Activated T-helper 1 cell treated with Interleukin-2 at 50 U/mL for 16 hours (primary cell): ENCODE results near the gene RFT1.

ENCODE experiments used
- DNase-seq: peaks from one replicate; pipeline ENCODE4 v3.0.0-alpha.2; 2020; ENCODE audit warnings: low read depth

Gene RFT1, protein sequence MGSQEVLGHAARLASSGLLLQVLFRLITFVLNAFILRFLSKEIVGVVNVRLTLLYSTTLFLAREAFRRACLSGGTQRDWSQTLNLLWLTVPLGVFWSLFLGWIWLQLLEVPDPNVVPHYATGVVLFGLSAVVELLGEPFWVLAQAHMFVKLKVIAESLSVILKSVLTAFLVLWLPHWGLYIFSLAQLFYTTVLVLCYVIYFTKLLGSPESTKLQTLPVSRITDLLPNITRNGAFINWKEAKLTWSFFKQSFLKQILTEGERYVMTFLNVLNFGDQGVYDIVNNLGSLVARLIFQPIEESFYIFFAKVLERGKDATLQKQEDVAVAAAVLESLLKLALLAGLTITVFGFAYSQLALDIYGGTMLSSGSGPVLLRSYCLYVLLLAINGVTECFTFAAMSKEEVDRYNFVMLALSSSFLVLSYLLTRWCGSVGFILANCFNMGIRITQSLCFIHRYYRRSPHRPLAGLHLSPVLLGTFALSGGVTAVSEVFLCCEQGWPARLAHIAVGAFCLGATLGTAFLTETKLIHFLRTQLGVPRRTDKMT

DNA sequence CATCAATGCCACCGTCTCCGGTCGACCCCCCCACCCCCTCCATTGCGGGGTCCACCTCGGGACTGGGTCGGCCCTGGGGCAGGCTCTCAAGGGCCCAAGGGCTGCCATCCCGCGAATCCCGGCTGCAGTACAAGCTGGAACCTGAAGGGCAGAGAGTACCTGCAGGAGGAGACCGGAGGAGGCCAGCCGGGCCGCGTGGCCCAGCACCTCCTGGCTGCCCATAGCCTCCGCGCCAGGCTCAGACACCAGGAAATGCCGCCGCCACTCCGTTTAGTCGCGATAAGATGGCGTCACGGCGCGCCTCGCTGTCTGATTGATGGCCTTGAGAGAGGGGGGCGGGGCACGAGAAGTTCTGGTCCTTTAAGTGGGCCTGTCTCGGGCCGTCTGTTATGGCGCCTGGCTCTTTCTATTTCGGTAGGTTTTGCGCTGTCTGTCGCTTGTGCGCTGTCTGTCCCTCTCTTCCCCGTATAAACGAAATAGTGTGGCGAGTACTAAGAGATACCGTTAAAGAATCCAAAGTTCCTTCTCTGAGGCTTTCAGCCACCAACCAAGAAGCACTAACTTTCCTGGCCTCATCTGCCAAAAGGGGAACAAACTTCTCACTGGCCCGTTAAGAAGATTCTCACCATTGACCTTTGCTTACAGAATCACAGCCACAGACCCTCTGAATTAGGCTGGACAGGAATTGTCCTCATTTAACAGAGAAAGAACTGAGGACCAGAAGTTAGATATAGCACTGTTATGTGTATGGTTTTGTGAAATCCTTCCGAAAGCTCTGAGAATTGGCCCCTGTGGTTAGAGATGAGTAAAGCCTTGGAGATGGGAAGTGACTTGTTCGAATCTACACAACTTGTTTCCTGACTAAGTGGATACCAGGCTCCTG, at the start of gene RFT1:
Gene RFT1, minus strand, starts transcription at position 257 of the 883 bp plus-strand sequence. Its CDS starts 35 bp downstream, at position 222.
- peak; percentile 95 for DNase-seq

- DNase-seq, result no peak
These were observed 49.3 kb upstream of the RFT1 start for GRCh38 chr3:53179580-53179979.

DNA sequence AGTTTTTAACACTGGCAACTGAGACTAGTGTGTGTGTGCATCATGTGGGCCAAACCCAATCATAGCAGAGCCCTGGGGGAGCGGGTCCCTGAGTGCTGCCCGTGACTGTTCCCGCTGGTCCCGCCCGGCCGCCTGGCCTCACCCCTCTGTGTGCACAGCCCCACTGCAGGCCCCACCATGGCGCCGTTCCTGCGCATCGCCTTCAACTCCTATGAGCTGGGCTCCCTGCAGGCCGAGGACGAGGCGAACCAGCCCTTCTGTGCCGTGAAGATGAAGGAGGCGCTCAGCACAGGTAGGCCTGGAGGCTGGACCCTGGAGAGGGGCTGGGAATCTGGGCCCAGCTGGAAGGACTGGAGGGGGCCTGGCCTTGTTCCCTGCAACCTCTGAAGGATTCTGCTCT, 48.0 kb upstream of the RFT1 start:
- no peak for DNase-seq

- no peak for DNase-seq
These were observed 45.6 kb upstream of the RFT1 start for GRCh38 chr3:53175613-53176540.

- DNase-seq, result no peak
These were observed 44.4 kb upstream of the RFT1 start for GRCh38 chr3:53174346-53175250.

DNA sequence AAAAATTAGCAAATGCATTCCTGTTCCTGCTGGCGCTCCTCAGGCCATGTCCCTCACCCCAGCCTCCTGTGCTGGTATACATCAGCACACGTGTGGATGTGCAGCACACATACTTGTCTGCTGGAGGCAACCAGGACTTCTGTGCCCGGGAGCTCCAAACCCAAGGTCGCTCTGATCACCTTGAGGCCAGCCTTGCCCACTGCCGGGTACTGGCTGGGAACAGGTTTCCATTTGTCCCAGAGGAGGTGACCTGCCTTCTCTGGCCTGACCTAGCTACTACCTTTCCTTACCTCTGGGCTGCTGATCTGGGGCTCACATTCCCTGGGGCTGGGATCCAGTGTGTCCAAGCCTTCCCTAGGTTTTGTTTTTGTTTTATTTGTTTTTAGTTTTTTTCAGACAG, 42.9 kb upstream of the RFT1 start:
- DNase-seq, result no peak

- no peak for DNase-seq
These were observed 41.7 kb upstream of the RFT1 start for GRCh38 chr3:53171827-53172505.

DNA sequence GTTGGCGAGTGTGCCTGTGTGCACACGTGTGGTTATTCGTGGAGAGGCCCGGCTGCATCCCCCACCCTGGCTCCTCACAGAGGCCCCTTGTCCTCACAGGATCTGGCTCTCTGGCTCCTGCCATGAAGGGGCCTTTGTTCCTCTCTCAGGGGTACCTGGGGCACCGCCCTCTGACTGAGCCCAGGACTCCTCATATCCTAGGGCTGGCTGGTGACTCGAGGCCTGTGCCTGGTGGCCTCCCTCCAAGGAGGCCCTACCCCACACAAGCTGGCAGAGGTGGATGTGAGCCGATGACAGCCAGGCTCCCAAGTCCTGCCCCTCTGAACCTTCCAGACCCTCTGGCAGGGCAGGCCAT, 40.8 kb upstream of the RFT1 start:
- no peak for DNase-seq

- no peak for DNase-seq
These were observed 40.3 kb upstream of the RFT1 start for GRCh38 chr3:53170325-53171063.

- DNase-seq, result no peak
These were observed 39.6 kb upstream of the RFT1 start for GRCh38 chr3:53169832-53170324.

- DNase-seq, result no peak
These were observed 39.0 kb upstream of the RFT1 start for GRCh38 chr3:53169045-53169831.

- no peak for DNase-seq
These were observed 38.1 kb upstream of the RFT1 start for GRCh38 chr3:53168175-53168923.

GRCh38 chr3:53167418-53168174, 37.4 kb upstream of the RFT1 start:
- DNase-seq, result no peak

- no peak for DNase-seq
These were observed 36.6 kb upstream of the RFT1 start for GRCh38 chr3:53166781-53167291.

GRCh38 chr3:53166206-53166605, 36.0 kb upstream of the RFT1 start:
- no peak for DNase-seq

DNA sequence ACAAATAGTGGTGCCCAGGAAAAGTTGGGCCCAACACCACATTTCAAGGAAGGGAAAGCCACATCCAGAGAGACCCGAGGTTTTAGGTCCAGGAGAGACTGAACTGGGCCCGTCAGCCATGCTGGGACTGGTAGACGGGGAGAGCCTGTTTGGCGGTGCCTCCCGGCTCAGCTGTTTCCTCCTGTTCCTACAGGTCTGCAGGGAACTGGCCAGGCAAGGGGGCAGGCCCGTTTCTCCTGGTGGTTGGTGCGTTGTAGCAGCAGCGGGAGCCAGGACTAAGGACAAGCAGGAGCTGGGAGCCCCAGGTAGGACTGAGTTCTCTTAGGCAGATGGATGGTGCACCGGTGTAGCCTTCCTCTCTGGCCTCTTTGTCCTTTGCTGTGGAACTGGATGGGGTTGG, 34.7 kb upstream of the RFT1 start:
- DNase-seq, result no peak
